OCI-LY1 (cell line): ENCODE results near the gene RSF1.

Source experiments
- CTCF ChIP-seq: fragments of 200-600 bp; sonication (generic), shearing (Covaris generic); IDR thresholded peaks from 2 replicates; pipeline ENCODE4 v1.5.1; 2017; ENCODE audit warnings: mild to moderate bottlenecking, antibody characterized with exemption, low read length, moderate library complexity, mixed read lengths
- EZH2 ChIP-seq: fragments of 200-600 bp; sonication (generic), shearing (Covaris generic); IDR thresholded peaks from 2 replicates; pipeline ENCODE4 v1.8.0; 2017; ENCODE audit warnings: borderline replicate concordance, mixed run types, mild to moderate bottlenecking, antibody characterized with exemption, low read length, moderate library complexity, mixed read lengths

DNA sequence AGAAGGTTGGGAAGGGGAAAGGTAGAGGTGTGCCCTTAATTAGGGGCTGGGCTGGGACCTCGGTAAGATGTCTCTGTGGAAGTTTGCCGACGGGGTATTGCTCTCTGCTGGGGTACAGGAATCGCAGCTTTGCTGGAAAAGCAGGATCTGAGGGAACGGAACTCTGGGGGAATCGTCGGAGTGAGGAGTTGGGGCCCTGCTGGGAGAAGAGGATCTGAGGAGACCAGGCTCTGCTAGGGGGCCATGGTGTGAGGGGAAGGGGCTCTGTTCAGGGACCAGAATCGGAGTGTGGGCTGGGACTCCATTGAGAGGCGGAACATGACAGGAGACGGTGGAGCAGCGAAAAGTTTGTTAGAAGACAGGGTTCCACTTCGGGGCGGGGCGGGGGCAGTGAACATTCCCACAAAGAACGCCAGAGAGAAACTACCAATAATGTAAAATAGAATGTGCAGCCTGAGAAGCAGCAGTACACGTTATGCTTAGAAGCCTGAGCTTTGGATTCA, 878 bp upstream of the RSF1 start:
- TF ChIP-seq CTCF = no peak
- no peak for TF ChIP-seq EZH2
